Endothelial cell of umbilical vein (primary cell): ENCODE results near the gene RSRC2. TPM values are rescaled to one million over a fixed set of nuclear protein-coding genes. Genes with fewer than 3 reads are reported as not detected.

Experiments used
- BruUV-seq: library from RNA; stranded (reverse); fragments of 400-500 nt; replicated peaks from 2 replicates; lab custom pipeline; 2021; lab: Mats Ljungman, UMichigan
- CTCF ChIA-PET: fragments of 300-600, 350-600 bp; sonication (Branson Sonifier 250); formaldehyde crosslinking; loops from one replicate; lab custom pipeline; 2021; ENCODE audit warnings: antibody characterized with exemption, inconsistent platforms; lab: Charles Lee
- POLR2A ChIA-PET: fragments of 300-600, 350-600 bp; sonication (Branson Sonifier 250); formaldehyde crosslinking; loops from one replicate; lab custom pipeline; 2021; ENCODE audit warnings: antibody characterized with exemption, inconsistent platforms; lab: Charles Lee
- DNase-seq: peaks from one replicate; pipeline ENCODE4 v3.0.0-alpha.2; 2011; ENCODE audit warnings: low read depth, low spot score
- FAIRE-seq: peaks from 2 replicates; lab custom pipeline; 2011; peaks lifted over from hg19 to GRCh38; lab: Jason Lieb, UNC
- H2AFZ ChIP-seq: 2 replicates; pipeline ENCODE4 v1.6.0; 2012; ENCODE audit warnings: low read depth, low read length, control low read depth, inconsistent platforms
- H3K27ac ChIP-seq: 2 replicates; pipeline ENCODE4 v1.5.1; 2011; ENCODE audit warnings: low read depth, mild to moderate bottlenecking, control low read depth, low read length, moderate library complexity; ENCODE audit not compliant: insufficient read depth
- H3K27me3 ChIP-seq, 2 experiments: 2 replicates each; pipeline versions ENCODE4 v1.6.0 to v1.6.1; 2011; ENCODE audit warnings: low read length in 2 of 2, mixed read lengths in 1 of 2; ENCODE audit not compliant: control insufficient read depth in 2 of 2, insufficient read depth in 2 of 2
- H3K36me3 ChIP-seq, 2 experiments: 2 replicates in 1 of 2; 3 replicates in 1 of 2; pipeline ENCODE4 v1.5.1; 2011; ENCODE audit warnings: low read length in 2 of 2, mild to moderate bottlenecking in 1 of 2, moderate library complexity in 1 of 2; ENCODE audit not compliant: control insufficient read depth in 2 of 2, insufficient read depth in 2 of 2; ENCODE audit errors: extremely low read depth in 1 of 2
- H3K4me1 ChIP-seq: 3 replicates; pipeline ENCODE4 v1.5.1; 2011; ENCODE audit warnings: mild to moderate bottlenecking, low read length; ENCODE audit not compliant: control insufficient read depth, insufficient read depth; ENCODE audit errors: extremely low read depth
- H3K4me2 ChIP-seq: 2 replicates; pipeline ENCODE4 v1.6.1; 2011; ENCODE audit warnings: low read length, control low read depth, mixed read lengths; ENCODE audit not compliant: insufficient read depth
- H3K4me3 ChIP-seq, 3 experiments: fragments of 200-600 bp in 1 of 3; sonication (generic), shearing (Covaris generic) in 1 of 3; replicated peaks in 1 of 3; 2 replicates each; pipeline ENCODE4 v1.5.1; 2011 to 2016; ENCODE audit warnings: control low read depth in 3 of 3, low read length in 3 of 3, mild to moderate bottlenecking in 2 of 3, inconsistent platforms in 1 of 3, low read depth in 1 of 3, moderate library complexity in 1 of 3; ENCODE audit not compliant: insufficient read depth in 1 of 3
- H3K79me2 ChIP-seq: 2 replicates; pipeline ENCODE4 v1.6.0; 2012; ENCODE audit warnings: low read length, inconsistent platforms; ENCODE audit not compliant: control insufficient read depth, insufficient read depth
- H3K9ac ChIP-seq: replicated peaks from 2 replicates; pipeline ENCODE3; 2011; ENCODE audit warnings: low read length, control low read depth; ENCODE audit not compliant: insufficient read depth; ENCODE audit errors: extremely low read depth
- H3K9me1 ChIP-seq: replicated peaks from 3 replicates; pipeline ENCODE4 v1.6.0; 2011; ENCODE audit warnings: mild to moderate bottlenecking, low read length; ENCODE audit not compliant: control insufficient read depth, insufficient read depth; ENCODE audit errors: extremely low read depth
- H3K9me3 ChIP-seq: replicated peaks from 2 replicates; pipeline ENCODE4 v1.5.1; 2012; ENCODE audit warnings: low read length, inconsistent platforms; ENCODE audit not compliant: control insufficient read depth, insufficient read depth
- H4K20me1 ChIP-seq: replicated peaks from 2 replicates; pipeline ENCODE3; 2011; ENCODE audit warnings: mild to moderate bottlenecking, low read length; ENCODE audit not compliant: control insufficient read depth, insufficient read depth; ENCODE audit errors: extremely low read depth
- CTCF ChIP-seq, 2 donors: IDR thresholded peaks; 1 replicate in 1 of 2; 2 replicates in 1 of 2; pipeline ENCODE4 v1.5.1; 2011; ENCODE audit warnings: low read length in 2 of 2, mild to moderate bottlenecking in 2 of 2, moderate library complexity in 2 of 2, control low read depth in 1 of 2, inconsistent platforms in 1 of 2, low read depth in 1 of 2; ENCODE audit not compliant: insufficient read depth in 1 of 2; ENCODE audit errors: extremely low read depth in 1 of 2
- EZH2 ChIP-seq: IDR thresholded peaks from 2 replicates; pipeline ENCODE4 v1.6.1; 2012; ENCODE audit warnings: borderline replicate concordance, low read depth, mild to moderate bottlenecking, moderate library complexity, low read length, inconsistent platforms; ENCODE audit not compliant: severe bottlenecking
- FOS ChIP-seq: IDR thresholded peaks from 2 replicates; pipeline ENCODE4 v1.6.1; 2011; ENCODE audit warnings: mild to moderate bottlenecking, low read length, moderate library complexity, borderline replicate concordance; ENCODE audit not compliant: insufficient read depth
- GATA2 ChIP-seq: IDR thresholded peaks from 2 replicates; pipeline ENCODE4 v1.7.0; 2011; ENCODE audit warnings: low read depth, mild to moderate bottlenecking, moderate library complexity, mixed read lengths, low read length; ENCODE audit not compliant: insufficient read length, insufficient read depth
- JUN ChIP-seq: IDR thresholded peaks from 2 replicates; pipeline ENCODE4 v1.6.1; 2011; ENCODE audit warnings: borderline replicate concordance, low read depth; ENCODE audit not compliant: insufficient read length, insufficient read depth
- MAX ChIP-seq: IDR thresholded peaks from 2 replicates; pipeline ENCODE4 v1.6.1; 2011; ENCODE audit not compliant: insufficient read depth, insufficient read length
- MYC ChIP-seq: IDR thresholded peaks from one replicate; pipeline ENCODE4 v1.6.1; 2011; ENCODE audit warnings: mild to moderate bottlenecking, low read depth, low read length
- POLR2A ChIP-seq: IDR thresholded peaks from 2 replicates; pipeline ENCODE4 v1.6.1; 2012; ENCODE audit warnings: low read depth, mild to moderate bottlenecking, control low read depth, low read length
- POLR2AphosphoS5 ChIP-seq: IDR thresholded peaks from 2 replicates; pipeline ENCODE4 v1.6.1; 2012; ENCODE audit warnings: low read depth, mild to moderate bottlenecking, control low read depth, low read length, moderate library complexity; ENCODE audit not compliant: insufficient read depth
- dilution Hi-C: fragments of 300-500 bp; cut with MboI; formaldehyde crosslinking; loops from one replicate; pipeline ENCODE4 v1.15.0; 2019; ENCODE audit warnings: low sequenced_read_pairs; ENCODE audit not compliant: extremely low pct_ligation_motif_present
- intact Hi-C: fragments of 100-400 bp; cut with micrococcal nuclease; formaldehyde crosslinking; loops from one replicate; pipeline ENCODE4 v1.10.0; 2022
- polyA plus RNA-seq, 4 experiments: library from polyadenylated mRNA; depleted of rRNA in 3 of 4; stranded (reverse) in 3 of 4; unstranded in 1 of 4; fragments of >200 nt; gene quantifications; 2 replicates each; pipeline versions ENCODE4 v1.2.1 to v1.2.3, GENCODE V29; 2011 to 2012; ENCODE audit warnings: missing spikeins in 1 of 4
- total RNA-seq: library from RNA; stranded (reverse); gene quantifications from 2 replicates; pipeline ENCODE4 v1.2.3, GENCODE V29; 2021

RSRC2 gene
- total and polyA plus RNA-seq, 2 donors (not counting 3 experiments of a cell fraction or from before 2014, with no cell fraction given), result 17.6 to 81.1 TPM

GRCh38 chr12:122560138-122560537 lies 33.4 kb upstream of the RSRC2 start:
- Histone ChIP-seq H3K9me1 (no peaks in the 10 kb centered on the region), H3K79me2 (no peaks in the 10 kb centered on the region), H3K4me2 (no peak overlapping the region), H2AFZ (no peak overlapping the region), H3K9ac (no peak overlapping the region), H3K9me3 (no peaks in the 10 kb centered on the region), H4K20me1 (no peaks in the 10 kb centered on the region), H3K27me3 (no peaks in the 10 kb centered on the region), H3K27ac (no peak overlapping the region), H3K36me3 (peaks cover 0 to 6% of the 10 kb centered on the region in 2 experiments), H3K4me1 (no peaks in the 10 kb centered on the region), H3K4me3 (no peak overlapping the region)
- intact Hi-C loops (no loop called here), dilution Hi-C loops (no loop called here)
- TF ChIP-seq POLR2A (no peak), POLR2AphosphoS5 (no peak), MAX (no peak), GATA2 (no peak), CTCF (IDR thresholded peaks at IDR 0.05; ENCODE audit: extremely low read depth in 1 of 2, insufficient read depth in 1 of 2, low read depth in 1 of 2, low read length in 2 of 2) (no peak), MYC (no peak), JUN (no peak), EZH2 (no peak), FOS (no peak)
- DNase-seq, result no peak
- no peak for FAIRE-seq
- ChIA-PET POLR2A (no interaction called here), CTCF (interaction anchor here (1.6 kb wide), 1 partner anchor 10 kb away, joined by 4 read pairs; no protein-coding TSS in a partner anchor)
- no TSS peak for BruUV-seq
